Measurements from ENCODE around the gene ZNF467.

The ZNF467 gene

DNA sequence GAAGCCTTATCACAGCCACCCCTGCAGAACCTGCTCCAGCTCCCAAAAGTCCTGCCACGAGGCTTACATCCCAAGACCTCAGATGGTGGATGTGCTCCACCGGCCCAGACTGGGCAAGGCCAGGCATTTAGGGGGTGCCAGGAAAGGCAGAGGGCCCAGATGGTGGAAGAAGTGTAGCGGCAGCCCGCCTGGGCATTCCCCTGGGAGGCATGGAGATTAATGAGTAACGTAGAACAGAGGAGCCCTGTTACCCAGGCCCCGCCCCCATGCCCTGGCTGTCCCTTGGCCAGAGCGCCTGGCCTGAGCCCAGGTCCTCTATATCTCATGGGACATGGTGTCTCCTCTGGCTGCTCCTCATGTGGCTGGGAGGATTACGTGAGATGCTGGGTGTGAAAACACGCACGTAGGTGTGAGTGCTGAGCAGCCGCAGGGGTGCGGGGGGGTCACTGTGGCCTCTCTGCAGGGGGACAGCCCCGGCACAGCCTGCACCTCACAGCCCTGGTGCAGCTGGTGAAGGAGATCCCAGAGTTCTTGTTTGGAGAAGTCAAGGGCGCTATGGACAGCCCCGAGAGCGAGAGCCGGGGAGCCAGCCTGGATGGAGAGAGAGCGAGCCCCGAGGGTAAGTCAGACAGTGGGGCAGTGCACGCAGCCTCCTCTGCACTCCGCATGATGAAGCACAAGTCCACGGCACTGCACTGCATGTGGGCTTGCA lies 52.9 kb downstream of the ZNF467 start:
- TF ChIP-seq, protein P1, sequence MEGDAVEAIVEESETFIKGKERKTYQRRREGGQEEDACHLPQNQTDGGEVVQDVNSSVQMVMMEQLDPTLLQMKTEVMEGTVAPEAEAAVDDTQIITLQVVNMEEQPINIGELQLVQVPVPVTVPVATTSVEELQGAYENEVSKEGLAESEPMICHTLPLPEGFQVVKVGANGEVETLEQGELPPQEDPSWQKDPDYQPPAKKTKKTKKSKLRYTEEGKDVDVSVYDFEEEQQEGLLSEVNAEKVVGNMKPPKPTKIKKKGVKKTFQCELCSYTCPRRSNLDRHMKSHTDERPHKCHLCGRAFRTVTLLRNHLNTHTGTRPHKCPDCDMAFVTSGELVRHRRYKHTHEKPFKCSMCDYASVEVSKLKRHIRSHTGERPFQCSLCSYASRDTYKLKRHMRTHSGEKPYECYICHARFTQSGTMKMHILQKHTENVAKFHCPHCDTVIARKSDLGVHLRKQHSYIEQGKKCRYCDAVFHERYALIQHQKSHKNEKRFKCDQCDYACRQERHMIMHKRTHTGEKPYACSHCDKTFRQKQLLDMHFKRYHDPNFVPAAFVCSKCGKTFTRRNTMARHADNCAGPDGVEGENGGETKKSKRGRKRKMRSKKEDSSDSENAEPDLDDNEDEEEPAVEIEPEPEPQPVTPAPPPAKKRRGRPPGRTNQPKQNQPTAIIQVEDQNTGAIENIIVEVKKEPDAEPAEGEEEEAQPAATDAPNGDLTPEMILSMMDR (conservative IDR thresholded peaks at IDR 0.05; ENCODE audit: low read depth, low read length): no peak
- Histone ChIP-seq H3K27ac (no peak overlapping the region), H3K4me3 (IDR thresholded peaks at IDR 0.05; ENCODE audit: insufficient read depth, low read depth, low read length) (no peak overlapping the region), H3K4me1 (ENCODE audit: low read depth, poor library complexity, severe bottlenecking) (peaks cover 5% of the 10 kb centered on the region), H4K20me1 (ENCODE audit: insufficient read depth) (no peaks in the 10 kb centered on the region), H3K36me3 (ENCODE audit: insufficient read depth) (no peaks in the 10 kb centered on the region), H3K27me3 (ENCODE audit: insufficient read depth, low read depth) (no peaks in the 10 kb centered on the region), H3K4me2 (no peak overlapping the region), H2AFZ (ENCODE audit: low read depth) (no peak overlapping the region), H3K79me2 (ENCODE audit: insufficient read depth, low read depth) (no peaks in the 10 kb centered on the region), H3K9ac (no peak overlapping the region)

DNA sequence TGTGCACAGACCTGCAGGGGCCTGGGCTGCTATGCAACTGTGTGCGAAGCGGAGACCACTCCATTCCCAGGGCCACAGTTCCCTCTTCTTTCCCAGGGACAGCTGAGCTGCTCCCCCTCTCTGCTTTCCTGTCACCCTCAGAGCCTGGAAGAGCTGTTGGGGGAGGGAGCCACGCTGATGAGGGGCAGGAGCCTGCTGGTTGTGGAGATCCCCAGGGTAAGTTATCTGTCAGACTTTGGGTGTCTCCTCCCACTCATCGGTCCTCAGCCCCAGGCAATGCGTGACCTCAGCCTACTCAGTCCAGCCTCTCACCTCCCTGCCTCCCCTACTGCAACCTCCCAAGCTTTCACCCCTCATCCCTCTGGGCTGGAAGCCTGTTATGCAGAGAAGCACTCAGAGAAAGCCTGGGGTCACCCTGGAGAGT lies 53.5 kb downstream of the ZNF467 start:
- Histone ChIP-seq H3K27ac (no peak overlapping the region), H4K20me1 (ENCODE audit: insufficient read depth) (no peaks in the 10 kb centered on the region), H3K9ac (no peak overlapping the region), H3K79me2 (ENCODE audit: insufficient read depth, low read depth) (no peaks in the 10 kb centered on the region), H3K36me3 (ENCODE audit: insufficient read depth) (no peaks in the 10 kb centered on the region), H2AFZ (ENCODE audit: low read depth) (no peak overlapping the region), H3K4me1 (ENCODE audit: low read depth, poor library complexity, severe bottlenecking) (peaks cover 7% of the 10 kb centered on the region), H3K27me3 (ENCODE audit: insufficient read depth, low read depth) (no peaks in the 10 kb centered on the region), H3K4me3 (IDR thresholded peaks at IDR 0.05; ENCODE audit: insufficient read depth, low read depth, low read length) (no peak overlapping the region), H3K4me2 (no peak overlapping the region)
- TF ChIP-seq, protein P1 (conservative IDR thresholded peaks at IDR 0.05; ENCODE audit: low read depth, low read length): no peak

DNA sequence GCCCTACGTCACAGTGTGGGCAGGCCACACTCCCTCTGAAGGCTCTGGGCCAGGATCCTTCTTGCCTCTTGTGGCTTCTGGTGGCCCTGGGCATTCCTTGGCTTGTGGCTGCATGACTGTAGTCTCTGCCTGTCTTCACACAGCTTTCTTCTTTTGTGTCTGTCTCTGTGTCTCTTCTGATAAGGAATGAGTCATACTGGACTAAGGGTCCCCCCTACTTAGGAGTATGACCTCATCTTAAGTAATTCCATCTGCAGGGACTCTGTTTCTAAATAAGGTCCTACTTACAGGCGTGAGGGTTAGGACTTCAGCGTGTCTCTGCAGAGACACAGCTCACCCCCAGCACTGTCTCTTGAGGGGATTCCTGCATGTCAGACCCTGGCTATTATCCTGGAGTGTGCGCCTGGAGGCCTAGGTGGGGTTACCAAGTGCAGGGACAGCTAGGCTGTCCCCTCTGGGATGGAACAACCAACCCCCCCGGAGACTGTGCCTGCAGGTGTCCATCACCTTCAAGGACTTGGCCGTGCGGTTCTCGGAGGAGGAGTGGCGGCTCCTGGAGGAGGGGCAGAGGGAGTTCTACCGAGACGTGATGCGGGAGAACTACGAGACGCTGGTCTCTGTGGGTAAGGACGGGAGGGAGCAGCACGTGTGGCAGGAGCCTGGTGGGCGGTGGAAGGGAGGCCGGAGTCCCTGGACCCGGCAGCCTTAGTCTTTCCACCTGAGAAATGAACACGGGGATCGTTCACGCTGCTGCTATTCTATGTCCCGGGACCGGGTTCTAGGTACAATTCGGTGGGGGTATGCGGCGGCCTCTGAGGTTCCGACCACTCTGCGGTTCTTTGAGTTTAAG lies 54.1 kb downstream of the ZNF467 start:
- Histone ChIP-seq H3K27ac (no peak overlapping the region), H3K9ac (no peak overlapping the region), H3K4me3 (IDR thresholded peaks at IDR 0.05; ENCODE audit: insufficient read depth, low read depth, low read length) (no peak overlapping the region), H4K20me1 (ENCODE audit: insufficient read depth) (no peaks in the 10 kb centered on the region), H2AFZ (ENCODE audit: low read depth) (no peak overlapping the region), H3K36me3 (ENCODE audit: insufficient read depth) (no peaks in the 10 kb centered on the region), H3K27me3 (ENCODE audit: insufficient read depth, low read depth) (no peaks in the 10 kb centered on the region), H3K79me2 (ENCODE audit: insufficient read depth, low read depth) (no peaks in the 10 kb centered on the region), H3K4me1 (ENCODE audit: low read depth, poor library complexity, severe bottlenecking) (peaks cover 7% of the 10 kb centered on the region), H3K4me2 (no peak overlapping the region)
- TF ChIP-seq, protein P1 (conservative IDR thresholded peaks at IDR 0.05; ENCODE audit: low read depth, low read length): no peak

DNA sequence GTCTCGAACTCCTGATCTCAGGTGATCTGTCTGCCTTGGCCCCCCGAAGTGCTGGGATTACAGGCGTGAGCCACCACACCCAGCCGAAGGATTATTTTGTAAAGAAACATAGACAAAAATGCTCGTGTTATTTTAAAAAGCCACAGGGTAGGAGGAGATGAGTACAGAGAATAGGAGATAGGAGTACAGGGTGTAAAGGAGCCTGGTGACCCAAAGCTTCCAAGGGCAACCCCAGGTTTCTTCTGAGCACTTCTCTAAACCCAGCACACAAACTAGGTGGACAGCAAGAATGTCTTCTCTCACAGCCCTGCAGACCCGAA lies 54.7 kb downstream of the ZNF467 start:
- Histone ChIP-seq H3K79me2 (ENCODE audit: insufficient read depth, low read depth) (no peaks in the 10 kb centered on the region), H2AFZ (ENCODE audit: low read depth) (no peak overlapping the region), H3K9ac (no peak overlapping the region), H3K4me2 (no peak overlapping the region), H3K4me1 (ENCODE audit: low read depth, poor library complexity, severe bottlenecking) (peaks cover 7% of the 10 kb centered on the region), H3K36me3 (ENCODE audit: insufficient read depth) (no peaks in the 10 kb centered on the region), H3K27me3 (ENCODE audit: insufficient read depth, low read depth) (no peaks in the 10 kb centered on the region), H3K4me3 (IDR thresholded peaks at IDR 0.05; ENCODE audit: insufficient read depth, low read depth, low read length) (no peak overlapping the region), H4K20me1 (ENCODE audit: insufficient read depth) (no peaks in the 10 kb centered on the region), H3K27ac (no peak overlapping the region)
- TF ChIP-seq, protein P1 (conservative IDR thresholded peaks at IDR 0.05; ENCODE audit: low read depth, low read length): no peak
